AG09319 (cell line): ENCODE data around the gene CHN1.

Source experiments
- DNase-seq: peaks from one replicate; pipeline ENCODE4 v3.0.0-alpha.2; 2010; ENCODE audit warnings: low read depth; ENCODE audit errors: extremely low read depth
- CTCF ChIP-seq: IDR thresholded peaks from 2 replicates; pipeline ENCODE4 v1.5.1; 2011; ENCODE audit warnings: low read depth, mild to moderate bottlenecking, inconsistent platforms, low read length, moderate library complexity

CHN1 gene

GRCh38 chr2:175036582-175037018, 31.4 kb upstream of the CHN1 start:
- peak; percentile 24 for TF ChIP-seq CTCF
- no peak for DNase-seq

GRCh38 chr2:175035806-175036205, 30.6 kb upstream of the CHN1 start:
- TF ChIP-seq CTCF = no peak
- DNase-seq = no peak

- no peak for DNase-seq
- TF ChIP-seq CTCF = no peak
Measured at GRCh38 chr2:175034716-175035115, 29.5 kb upstream of the CHN1 start.

GRCh38 chr2:175030380-175031271, 25.4 kb upstream of the CHN1 start:
- TF ChIP-seq CTCF = peak; percentile 33
- DNase-seq = no peak

- no peak for TF ChIP-seq CTCF
- DNase-seq = no peak
Measured at GRCh38 chr2:175027755-175028154, 22.6 kb upstream of the CHN1 start.

GRCh38 chr2:175026385-175026784, 21.2 kb upstream of the CHN1 start:
- no peak for TF ChIP-seq CTCF
- DNase-seq = no peak

- DNase-seq = no peak
- TF ChIP-seq CTCF = no peak
Measured at GRCh38 chr2:175025946-175026345, 20.8 kb upstream of the CHN1 start.
